ENCODE results near the gene PSMD1. TPM values are rescaled to one million over a fixed set of nuclear protein-coding genes. Genes with fewer than 3 reads are reported as not detected.

The PSMD1 gene
- total RNA-seq, 1 experiment from 2014 or later, result 245 TPM

DNA sequence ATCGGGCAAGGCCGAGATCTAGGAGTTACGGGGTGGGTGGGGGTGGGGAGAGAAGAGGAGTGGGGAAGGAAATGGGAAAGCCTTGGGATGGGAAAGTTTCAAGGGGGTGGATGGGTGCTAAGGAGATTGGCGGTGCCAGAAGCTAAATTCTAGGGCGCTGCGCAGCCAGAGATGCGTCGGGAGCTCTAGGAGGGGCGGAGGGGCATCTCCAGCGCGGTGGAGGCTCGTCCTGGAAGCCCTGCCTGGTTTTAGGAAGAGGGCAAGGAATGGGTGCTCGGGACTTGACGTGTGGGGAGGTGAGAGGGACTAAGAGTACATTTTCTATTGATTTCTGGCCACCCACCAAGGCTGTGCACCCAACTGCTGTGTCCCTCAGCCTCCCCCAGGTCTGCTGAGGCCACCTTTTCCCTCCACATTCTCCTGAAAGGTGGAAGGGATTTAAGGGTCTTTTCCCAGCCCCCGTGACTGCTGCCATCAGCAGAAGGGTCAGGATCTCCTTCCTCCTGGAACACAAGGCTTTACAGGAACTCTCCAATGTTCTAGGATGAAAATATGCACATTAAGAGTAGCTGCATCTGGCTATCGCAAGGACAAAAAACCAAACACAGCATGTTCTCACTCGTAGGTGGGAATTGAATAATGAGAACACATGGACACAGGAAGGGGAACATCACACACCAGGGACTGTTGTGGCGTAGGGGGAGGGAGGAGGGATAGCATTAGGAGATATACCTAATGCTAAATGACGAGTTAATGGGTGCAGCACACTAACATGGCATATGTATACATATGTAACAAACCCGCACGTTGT, 18.0 kb upstream of the PSMD1 start:
- CTCF ChIA-PET, result no interaction called here
- peaks cover 82% of the 10 kb centered on the region for H3K27me3 ChIP-seq (replicated peaks; ENCODE audit: insufficient read depth, low read depth, low read length, poor library complexity)
- no peak for DNase-seq (ENCODE audit: low spot score)
- intact Hi-C loops (cut with micrococcal nuclease; ENCODE audit: unreplicated experiment), result no loop called here
- H3K4me3 ChIP-seq (ENCODE audit: low read depth, low read length, poor library complexity, severe bottlenecking), result no peak overlapping the region
- H3K36me3 ChIP-seq (ENCODE audit: insufficient read depth, low read length, poor library complexity, severe bottlenecking), result no peaks in the 10 kb centered on the region
- TF ChIP-seq CTCF (conservative IDR thresholded peaks at IDR 0.05; ENCODE audit: low read depth, low read length) (no peak), EZH2 (IDR thresholded peaks at IDR 0.05; ENCODE audit: borderline replicate concordance, low read depth, low read length, poor library complexity, severe bottlenecking) (no peak)
- no TSS peak for BruUV-seq (replicated peaks)
- H3K4me1 ChIP-seq (ENCODE audit: insufficient read depth, low read length, poor library complexity, severe bottlenecking), result no peaks in the 10 kb centered on the region
- POLR2A ChIA-PET (ENCODE audit: low non-redundant PET), result interaction anchor here (0.5 kb wide), 1 partner anchor 183 kb away, joined by 19 read pairs; no protein-coding TSS in a partner anchor
- H3K27ac ChIP-seq (ENCODE audit: low read depth, low read length, poor library complexity, severe bottlenecking), result no peak overlapping the region
- H3K9me3 ChIP-seq (ENCODE audit: low read depth, low read length, poor library complexity, severe bottlenecking), result no peaks in the 10 kb centered on the region

DNA sequence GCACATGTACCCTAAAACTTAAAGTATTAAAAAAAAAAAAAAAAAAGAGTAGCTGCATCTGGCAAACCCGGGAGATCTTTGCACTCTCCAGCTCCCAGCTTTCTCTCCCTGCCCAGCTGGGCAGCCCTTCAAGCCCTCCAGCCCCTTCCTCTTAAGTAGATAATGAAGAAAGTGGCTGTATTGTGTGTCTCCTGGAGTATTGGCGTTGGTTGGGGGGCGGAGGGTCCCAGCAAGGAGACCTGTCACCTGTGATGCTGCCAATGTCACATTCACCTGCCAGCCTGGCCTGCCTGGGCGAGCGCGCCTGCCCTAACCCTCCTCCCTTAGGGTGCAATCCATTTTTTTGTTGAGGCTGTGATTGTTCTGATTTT, 17.4 kb upstream of the PSMD1 start:
- Histone ChIP-seq H3K36me3 (ENCODE audit: insufficient read depth, low read length, poor library complexity, severe bottlenecking) (no peaks in the 10 kb centered on the region), H3K27me3 (replicated peaks; ENCODE audit: insufficient read depth, low read depth, low read length, poor library complexity) (peaks cover 76% of the 10 kb centered on the region), H3K4me3 (ENCODE audit: low read depth, low read length, poor library complexity, severe bottlenecking) (no peak overlapping the region), H3K9me3 (ENCODE audit: low read depth, low read length, poor library complexity, severe bottlenecking) (no peaks in the 10 kb centered on the region), H3K27ac (ENCODE audit: low read depth, low read length, poor library complexity, severe bottlenecking) (no peak overlapping the region), H3K4me1 (ENCODE audit: insufficient read depth, low read length, poor library complexity, severe bottlenecking) (no peaks in the 10 kb centered on the region)
- CTCF ChIA-PET, result no interaction called here
- no TSS peak for BruUV-seq (replicated peaks)
- no peak for TF ChIP-seq CTCF (conservative IDR thresholded peaks at IDR 0.05; ENCODE audit: low read depth, low read length)
- TF ChIP-seq EZH2 (IDR thresholded peaks at IDR 0.05; ENCODE audit: borderline replicate concordance, low read depth, low read length, poor library complexity, severe bottlenecking), result no peak
- POLR2A ChIA-PET (ENCODE audit: low non-redundant PET), result no interaction called here
- DNase-seq (ENCODE audit: low spot score), result no peak
- intact Hi-C loops (cut with micrococcal nuclease; ENCODE audit: unreplicated experiment), result no loop called here

DNA sequence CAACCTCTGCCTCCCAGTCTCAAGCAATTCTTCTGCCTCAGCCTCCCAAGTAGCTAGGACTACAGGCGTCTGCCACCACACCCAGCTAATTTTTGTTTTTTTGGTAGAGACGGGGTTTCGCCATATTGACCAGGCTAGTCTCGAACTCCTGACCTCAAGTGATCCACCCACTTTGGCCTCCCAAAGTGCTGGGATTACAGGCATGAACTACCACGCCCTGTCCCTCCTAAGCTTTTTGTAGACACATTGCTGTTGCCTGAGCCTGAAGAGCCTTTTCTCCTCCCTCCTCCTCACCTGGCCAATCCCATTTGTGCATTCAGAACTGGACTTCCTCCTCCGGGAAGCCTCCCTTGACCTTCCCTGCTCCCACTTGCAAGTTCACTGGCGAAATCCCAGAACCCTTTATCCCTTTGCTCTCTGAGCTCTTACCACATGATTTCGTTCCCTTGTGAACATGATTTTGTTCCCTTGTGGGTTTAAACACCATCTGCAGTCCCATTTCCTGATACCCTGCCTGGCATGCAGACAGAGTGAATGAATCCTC, 16.8 kb upstream of the PSMD1 start:
- H3K27ac ChIP-seq (ENCODE audit: low read depth, low read length, poor library complexity, severe bottlenecking), result no peak overlapping the region
- intact Hi-C loops (cut with micrococcal nuclease; ENCODE audit: unreplicated experiment), result no loop called here
- no peaks in the 10 kb centered on the region for H3K9me3 ChIP-seq (ENCODE audit: low read depth, low read length, poor library complexity, severe bottlenecking)
- DNase-seq (ENCODE audit: low spot score), result no peak
- CTCF ChIA-PET, result no interaction called here
- H3K4me3 ChIP-seq (ENCODE audit: low read depth, low read length, poor library complexity, severe bottlenecking), result no peak overlapping the region
- H3K27me3 ChIP-seq (replicated peaks; ENCODE audit: insufficient read depth, low read depth, low read length, poor library complexity), result peaks cover 70% of the 10 kb centered on the region
- POLR2A ChIA-PET (ENCODE audit: low non-redundant PET), result no interaction called here
- H3K4me1 ChIP-seq (ENCODE audit: insufficient read depth, low read length, poor library complexity, severe bottlenecking), result no peaks in the 10 kb centered on the region
- BruUV-seq (replicated peaks), result no TSS peak
- no peaks in the 10 kb centered on the region for H3K36me3 ChIP-seq (ENCODE audit: insufficient read depth, low read length, poor library complexity, severe bottlenecking)
- TF ChIP-seq EZH2 (IDR thresholded peaks at IDR 0.05; ENCODE audit: borderline replicate concordance, low read depth, low read length, poor library complexity, severe bottlenecking) (no peak), CTCF (conservative IDR thresholded peaks at IDR 0.05; ENCODE audit: low read depth, low read length) (no peak)
